Activated T-cell treated with anti-CD3 and anti-CD28 coated beads for 1 hour (primary cell): ENCODE results near the gene JPT1.
A peak's percentile ranks its signal among the peaks of the same experiment; 100 is the strongest.

Source experiments
- DNase-seq: peaks from one replicate; pipeline ENCODE4 v3.0.0-alpha.2; 2020; ENCODE audit warnings: low read depth

JPT1 gene

GRCh38 chr17:75103601-75104554 is 50.4 kb downstream of the JPT1 start:
- no peak for DNase-seq

GRCh38 chr17:75102385-75102821 is 51.9 kb downstream of the JPT1 start:
- DNase-seq: no peak

- DNase-seq: no peak
These were observed 54.3 kb downstream of the JPT1 start for GRCh38 chr17:75099881-75100595.

GRCh38 chr17:75098861-75099260 is 55.5 kb downstream of the JPT1 start:
- no peak for DNase-seq

- no peak for DNase-seq
These were observed 56.4 kb downstream of the JPT1 start for GRCh38 chr17:75097865-75098264.

GRCh38 chr17:75096082-75096625 is 58.2 kb downstream of the JPT1 start:
- DNase-seq: no peak

- no peak for DNase-seq
These were observed 59.4 kb downstream of the JPT1 start for GRCh38 chr17:75094871-75095399.

GRCh38 chr17:75093548-75094158 is 60.7 kb downstream of the JPT1 start:
- DNase-seq: no peak

GRCh38 chr17:75091855-75092327 is 62.4 kb downstream of the JPT1 start:
- no peak for DNase-seq

- DNase-seq: no peak
These were observed 63.1 kb downstream of the JPT1 start for GRCh38 chr17:75090871-75091854.

- no peak for DNase-seq
These were observed 65.6 kb downstream of the JPT1 start for GRCh38 chr17:75088465-75089417.

- DNase-seq: peak; percentile 38
These were observed 66.5 kb downstream of the JPT1 start, which contains the start of gene SLC16A5 for GRCh38 chr17:75087558-75088453. SLC16A5 (plus strand) TSS chr17:75087954; CDS start chr17:75093637, 5,683 bp downstream.

GRCh38 chr17:75087182-75087557 is 67.1 kb downstream of the JPT1 start:
- no peak for DNase-seq

GRCh38 chr17:75086496-75087181 is 67.7 kb downstream of the JPT1 start:
- no peak for DNase-seq
